DMS79 (cell line): ENCODE measurements around the gene OPRL1.
"Not testable (repeated sequence)": the region's sequence is repeated elsewhere in the genome, so short reads cannot be mapped to it uniquely, and the experiment has no call there.

Experiments used
- DNase-seq: peaks from one replicate; lab custom pipeline; 2025; lab: John Stamatoyannopoulos, UW

OPRL1 gene

DNA sequence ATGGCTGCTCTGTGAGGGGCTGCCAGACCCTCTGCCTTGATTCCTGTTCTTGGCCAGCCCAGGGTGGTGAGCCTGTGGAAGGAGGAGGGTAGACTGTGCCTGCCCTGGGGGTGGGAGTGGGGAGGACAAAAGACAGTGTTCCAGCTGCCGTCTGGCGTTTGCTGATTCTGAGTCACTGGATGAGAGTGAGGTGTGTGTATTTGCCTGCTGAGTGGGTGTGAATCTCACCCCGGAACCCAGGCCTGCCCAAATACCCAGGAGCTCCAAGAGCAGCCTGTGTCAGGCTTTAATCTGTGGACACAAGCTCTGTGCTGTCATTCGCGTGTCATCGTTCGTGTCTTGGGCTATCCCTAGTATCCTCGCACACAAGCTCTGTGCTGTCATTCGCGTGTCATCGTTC is 6.9 kb downstream of the OPRL1 start:
- DNase-seq, result no peak

DNA sequence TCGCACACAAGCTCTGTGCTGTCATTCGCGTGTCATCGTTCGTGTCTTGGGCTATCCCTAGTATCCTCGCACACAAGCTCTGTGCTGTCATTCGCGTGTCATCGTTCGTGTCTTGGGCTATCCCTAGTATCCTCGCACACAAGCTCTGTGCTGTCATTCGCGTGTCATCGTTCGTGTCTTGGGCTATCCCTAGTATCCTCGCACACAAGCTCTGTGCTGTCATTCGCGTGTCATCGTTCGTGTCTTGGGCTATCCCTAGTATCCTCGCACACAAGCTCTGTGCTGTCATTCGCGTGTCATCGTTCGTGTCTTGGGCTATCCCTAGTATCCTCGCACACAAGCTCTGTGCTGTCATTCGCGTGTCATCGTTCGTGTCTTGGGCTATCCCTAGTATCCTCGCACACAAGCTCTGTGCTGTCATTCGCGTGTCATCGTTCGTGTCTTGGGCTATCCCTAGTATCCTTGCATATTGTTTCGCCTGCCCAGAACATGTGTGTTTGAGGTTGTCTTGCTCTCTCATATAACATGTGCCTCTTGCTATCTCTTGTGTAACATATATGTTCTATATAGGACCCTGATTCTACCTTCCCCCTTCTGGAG is 7.4 kb downstream of the OPRL1 start:
- not testable (repeated sequence) for DNase-seq

DNA sequence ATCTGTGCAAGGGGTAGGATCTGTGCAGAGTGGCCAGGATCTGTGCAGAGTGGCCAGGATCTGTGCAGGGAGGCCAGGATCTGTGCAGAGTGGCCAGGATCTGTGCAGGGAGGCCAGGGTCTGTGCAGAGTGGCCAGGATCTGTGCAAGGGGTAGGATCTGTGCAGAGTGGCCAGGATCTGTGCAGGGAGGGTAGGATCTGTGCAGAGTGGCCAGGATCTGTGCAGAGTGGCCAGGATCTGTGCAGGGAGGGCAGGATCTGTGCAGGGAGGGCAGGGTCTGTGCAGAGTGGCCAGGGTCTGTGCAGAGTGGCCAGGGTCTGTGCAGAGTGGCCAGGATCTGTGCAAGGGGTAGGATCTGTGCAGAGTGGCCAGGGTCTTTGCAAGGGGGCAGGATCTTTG is 8.7 kb downstream of the OPRL1 start:
- DNase-seq, result not testable (repeated sequence)

DNA sequence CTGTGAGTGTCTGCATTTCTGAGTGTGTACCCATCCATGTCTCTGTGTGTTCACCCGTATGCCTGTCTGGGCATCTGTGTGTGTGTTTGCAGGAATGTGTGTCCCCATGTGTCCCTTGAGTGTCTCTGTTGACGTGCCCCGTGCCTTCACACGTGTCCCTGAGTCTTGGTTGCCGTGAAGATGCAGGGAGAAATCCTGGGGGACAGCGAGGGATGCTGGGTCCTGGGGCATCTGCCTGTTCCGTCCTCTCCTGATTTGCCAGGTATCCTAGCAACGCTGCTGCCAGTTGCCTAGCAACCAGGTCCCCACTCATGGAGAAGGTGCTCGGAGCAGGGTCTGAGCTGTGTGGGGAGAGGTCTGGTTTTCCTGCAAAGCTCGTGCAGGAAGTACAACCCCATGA is 10.3 kb downstream of the OPRL1 start:
- DNase-seq, result peak; percentile 33

DNA sequence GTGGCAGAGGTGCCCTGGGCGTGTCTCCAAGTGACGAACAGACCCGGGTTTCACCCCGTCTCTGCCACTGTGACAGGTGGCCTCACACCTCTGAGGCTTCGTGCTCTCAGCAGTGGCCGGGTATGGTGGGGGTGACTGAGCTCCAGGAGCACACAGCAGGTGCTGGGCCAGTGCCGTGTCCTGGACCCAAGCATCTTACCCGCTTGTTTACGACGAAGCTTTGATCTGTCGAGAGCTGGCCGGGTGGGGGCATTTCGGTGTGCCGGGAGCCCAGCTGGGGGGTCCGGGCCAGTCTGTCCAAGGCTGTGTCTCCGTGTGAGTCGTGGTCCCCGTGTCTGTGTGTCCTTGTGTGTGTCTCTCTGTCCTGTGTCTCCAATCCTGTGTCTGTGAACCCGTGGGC is 11.5 kb downstream of the OPRL1 start:
- DNase-seq, result no peak

DNA sequence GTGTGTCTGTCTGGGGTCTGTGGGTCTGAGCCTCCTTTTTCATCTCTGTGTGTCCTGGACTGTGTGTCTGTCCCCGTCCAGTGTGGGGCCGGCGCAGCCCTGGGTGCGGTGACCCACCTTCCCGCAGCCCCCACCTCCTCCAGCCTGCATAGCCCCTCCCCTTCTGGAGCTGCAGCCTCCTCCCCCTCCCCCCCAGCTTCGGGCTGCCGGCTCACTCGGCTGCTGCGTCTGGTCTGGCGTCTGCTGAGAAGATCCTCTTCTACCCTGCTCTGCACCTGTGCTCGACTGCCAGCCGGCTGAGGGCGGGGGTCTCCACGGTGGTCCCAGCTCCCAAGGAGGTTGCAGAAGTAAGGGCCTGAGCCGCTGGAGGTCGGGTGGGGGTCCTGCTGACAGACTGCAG is 11.9 kb downstream of the OPRL1 start:
- no peak for DNase-seq

DNA sequence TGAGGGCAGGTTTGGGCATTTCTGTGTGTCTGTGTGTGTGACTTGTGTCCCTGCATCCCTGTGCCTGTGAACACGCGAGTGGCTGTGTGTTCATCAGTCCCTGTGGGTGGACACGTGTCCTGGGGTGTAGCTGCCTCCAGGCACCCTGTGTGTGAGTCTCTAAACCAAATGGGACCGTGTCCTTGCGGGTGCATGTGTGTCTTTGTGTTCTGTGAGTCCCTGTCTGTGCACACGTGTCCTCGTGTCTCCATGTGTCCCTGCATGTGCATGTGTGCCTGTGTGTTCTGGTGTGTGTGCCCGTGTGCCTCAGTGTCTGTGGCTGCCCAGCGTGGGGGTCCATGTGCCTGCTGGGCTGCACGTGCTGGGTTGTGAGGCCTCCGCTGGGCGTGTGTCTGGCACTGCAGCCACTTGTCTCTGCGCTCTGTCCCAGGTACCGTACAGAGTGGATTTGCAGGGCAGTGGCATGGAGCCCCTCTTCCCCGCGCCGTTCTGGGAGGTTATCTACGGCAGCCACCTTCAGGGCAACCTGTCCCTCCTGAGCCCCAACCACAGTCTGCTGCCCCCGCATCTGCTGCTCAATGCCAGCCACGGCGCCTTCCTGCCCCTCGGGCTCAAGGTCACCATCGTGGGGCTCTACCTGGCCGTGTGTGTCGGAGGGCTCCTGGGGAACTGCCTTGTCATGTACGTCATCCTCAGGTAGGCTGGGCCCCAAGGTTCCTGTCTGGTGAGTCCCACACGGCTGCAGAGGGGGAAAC is 12.6 kb downstream of the OPRL1 start:
- DNase-seq, result no peak

DNA sequence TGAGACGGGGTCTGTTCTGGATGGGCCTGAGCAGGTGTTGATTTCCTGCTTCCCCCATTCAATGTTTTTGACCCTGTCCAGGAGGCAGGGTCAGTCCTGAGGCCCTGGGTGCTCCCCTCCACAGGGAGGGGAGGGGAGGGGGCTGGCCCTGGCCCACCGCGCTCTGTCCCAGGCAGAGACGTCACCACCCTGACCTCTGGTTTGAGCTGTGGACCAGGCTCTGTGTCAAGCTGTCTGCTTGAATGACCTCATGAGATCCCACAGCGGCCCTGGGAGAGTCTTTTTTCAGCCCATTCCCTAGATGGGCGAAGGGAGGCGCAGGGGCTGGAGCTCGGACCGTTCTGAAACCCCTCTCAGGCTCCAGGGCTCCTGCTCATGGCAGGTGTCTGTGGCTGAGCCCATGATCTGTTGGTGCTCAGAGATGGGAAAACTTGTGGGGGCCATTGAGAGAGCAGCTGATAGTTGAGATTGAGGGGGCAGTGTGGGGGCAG is 13.2 kb downstream of the OPRL1 start:
- no peak for DNase-seq

DNA sequence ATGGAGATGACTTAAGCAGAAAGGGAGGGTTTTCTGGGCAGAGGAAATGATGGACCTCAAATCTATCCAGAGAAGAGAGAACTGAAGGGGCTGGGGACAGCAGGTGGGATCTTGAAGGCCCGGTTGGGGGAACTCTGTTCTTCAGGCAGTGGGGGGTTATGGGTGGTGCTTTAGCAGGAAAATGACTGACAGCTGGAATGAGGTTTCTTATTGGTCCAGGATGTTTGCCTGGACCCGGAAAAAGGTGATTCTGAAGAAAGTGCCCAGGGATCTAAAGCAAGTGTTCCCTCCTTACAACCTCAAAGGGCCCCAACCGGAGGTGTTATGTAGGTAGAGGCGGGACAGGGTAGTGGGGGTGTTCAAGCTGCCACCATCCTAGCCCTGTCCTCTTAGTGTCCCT is 15.6 kb downstream of the OPRL1 start:
- no peak for DNase-seq

DNA sequence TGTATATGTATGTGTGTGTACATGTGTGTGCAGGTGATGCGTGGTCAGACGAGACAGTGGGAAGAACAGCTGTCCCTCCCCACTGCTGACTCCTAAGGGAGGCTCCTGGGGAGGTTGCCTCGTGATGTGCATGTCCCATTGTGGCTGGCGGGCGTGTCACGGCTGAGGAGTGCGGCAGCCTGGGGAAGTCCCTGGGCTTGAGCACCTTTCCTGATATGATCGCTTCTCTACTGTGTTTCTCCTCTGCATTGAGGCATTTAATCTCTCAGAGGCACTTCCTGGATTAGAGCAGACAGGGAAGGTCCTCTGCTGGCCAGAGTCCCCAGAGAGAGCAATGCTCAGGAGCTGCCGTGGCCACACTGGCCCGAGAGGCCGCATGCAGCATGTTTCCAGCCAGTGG is 16.0 kb downstream of the OPRL1 start:
- no peak for DNase-seq

DNA sequence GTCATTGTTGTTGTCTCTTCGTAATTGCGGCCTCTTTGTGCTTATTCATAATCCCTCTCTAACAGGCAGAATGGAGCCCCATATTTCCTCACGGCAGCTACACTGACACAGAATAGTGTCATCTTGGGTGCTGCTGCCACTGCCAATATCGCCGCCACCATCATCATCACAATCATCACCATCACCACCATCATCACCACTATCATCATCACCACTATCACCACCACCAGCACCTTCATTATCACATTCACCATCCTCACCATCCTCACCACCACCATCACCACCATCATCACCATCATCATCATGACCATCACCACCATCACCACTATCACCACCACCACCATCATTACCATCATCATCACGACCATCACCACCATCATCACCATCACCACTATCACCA is 16.7 kb downstream of the OPRL1 start:
- DNase-seq, result no peak

DNA sequence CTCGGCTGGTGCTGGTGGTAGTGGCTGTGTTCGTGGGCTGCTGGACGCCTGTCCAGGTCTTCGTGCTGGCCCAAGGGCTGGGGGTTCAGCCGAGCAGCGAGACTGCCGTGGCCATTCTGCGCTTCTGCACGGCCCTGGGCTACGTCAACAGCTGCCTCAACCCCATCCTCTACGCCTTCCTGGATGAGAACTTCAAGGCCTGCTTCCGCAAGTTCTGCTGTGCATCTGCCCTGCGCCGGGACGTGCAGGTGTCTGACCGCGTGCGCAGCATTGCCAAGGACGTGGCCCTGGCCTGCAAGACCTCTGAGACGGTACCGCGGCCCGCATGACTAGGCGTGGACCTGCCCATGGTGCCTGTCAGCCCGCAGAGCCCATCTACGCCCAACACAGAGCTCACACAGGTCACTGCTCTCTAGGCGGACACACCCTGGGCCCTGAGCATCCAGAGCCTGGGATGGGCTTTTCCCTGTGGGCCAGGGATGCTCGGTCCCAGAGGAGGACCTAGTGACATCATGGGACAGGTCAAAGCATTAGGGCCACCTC is 18.7 kb downstream of the OPRL1 start:
- no peak for DNase-seq

DNA sequence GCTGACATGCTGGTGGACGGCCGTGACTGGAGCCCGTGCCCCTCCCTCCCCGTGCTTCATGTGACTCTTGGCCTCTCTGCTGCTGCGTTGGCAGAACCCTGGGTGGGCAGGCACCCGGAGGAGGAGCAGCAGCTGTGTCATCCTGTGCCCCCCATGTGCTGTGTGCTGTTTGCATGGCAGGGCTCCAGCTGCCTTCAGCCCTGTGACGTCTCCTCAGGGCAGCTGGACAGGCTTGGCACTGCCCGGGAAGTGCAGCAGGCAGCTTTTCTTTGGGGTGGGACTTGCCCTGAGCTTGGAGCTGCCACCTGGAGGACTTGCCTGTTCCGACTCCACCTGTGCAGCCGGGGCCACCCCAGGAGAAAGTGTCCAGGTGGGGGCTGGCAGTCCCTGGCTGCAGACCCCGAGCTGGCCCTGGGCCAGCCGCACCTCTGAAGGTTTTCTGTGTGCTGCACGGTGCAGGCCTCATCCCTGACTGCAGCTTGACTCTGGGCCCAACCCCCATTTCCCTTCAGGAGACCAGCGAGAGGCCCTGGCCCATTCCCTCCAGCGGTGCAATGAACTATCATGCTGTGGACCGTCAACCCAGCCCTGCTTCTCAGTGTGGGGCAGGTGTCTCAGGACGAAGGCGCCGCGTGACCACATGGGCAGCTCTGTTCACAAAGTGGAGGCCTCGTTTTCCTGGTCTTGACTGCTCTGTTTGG is 19.4 kb downstream of the OPRL1 start:
- DNase-seq, result no peak

DNA sequence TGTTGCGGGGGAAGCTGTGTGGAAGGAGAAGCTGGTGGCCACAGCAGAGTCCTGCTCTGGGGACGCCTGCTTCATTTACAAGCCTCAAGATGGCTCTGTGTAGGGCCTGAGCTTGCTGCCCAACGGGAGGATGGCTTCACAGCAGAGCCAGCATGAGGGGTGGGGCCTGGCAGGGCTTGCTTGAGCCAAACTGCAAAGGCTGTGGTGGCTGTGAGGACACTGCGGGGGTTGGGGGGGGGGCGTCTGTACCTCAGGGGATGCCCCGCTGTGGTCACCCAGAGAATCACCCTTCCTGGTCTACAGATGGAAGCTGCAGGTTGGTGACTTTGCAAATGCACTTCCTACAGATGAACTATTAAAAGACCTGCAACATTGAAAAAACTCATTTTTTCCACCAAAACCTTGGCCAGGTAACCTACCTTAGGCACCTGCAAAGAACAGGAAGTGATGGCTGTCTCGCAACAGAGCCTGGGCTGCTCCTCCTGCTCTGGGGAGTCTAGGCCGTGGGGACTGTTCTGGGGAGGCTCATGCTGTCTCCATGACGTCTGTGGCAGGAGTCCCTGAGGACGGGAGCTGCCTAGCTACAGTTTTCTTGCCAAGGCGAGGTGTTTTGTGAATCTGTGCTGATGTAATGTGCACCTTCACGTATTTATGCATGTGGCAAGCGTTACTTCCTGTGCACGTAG is 20.1 kb downstream of the OPRL1 start:
- DNase-seq, result no peak

DNA sequence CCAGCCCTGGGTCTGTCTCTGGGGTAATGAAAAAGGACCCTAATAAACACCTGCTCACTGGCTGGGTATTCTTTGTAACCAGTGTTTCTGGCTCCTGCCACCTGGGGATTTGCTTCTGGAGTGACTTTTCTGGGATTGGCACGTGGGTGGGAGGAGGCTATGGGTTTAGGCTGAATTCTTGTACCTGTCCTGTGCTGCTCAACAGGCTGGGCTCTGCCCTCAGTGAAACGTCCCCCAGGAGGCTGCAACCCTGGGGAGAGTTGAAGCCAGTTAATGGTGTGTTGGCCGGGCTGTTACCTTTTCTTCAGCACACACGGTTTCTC is 20.6 kb downstream of the OPRL1 start:
- DNase-seq, result no peak

DNA sequence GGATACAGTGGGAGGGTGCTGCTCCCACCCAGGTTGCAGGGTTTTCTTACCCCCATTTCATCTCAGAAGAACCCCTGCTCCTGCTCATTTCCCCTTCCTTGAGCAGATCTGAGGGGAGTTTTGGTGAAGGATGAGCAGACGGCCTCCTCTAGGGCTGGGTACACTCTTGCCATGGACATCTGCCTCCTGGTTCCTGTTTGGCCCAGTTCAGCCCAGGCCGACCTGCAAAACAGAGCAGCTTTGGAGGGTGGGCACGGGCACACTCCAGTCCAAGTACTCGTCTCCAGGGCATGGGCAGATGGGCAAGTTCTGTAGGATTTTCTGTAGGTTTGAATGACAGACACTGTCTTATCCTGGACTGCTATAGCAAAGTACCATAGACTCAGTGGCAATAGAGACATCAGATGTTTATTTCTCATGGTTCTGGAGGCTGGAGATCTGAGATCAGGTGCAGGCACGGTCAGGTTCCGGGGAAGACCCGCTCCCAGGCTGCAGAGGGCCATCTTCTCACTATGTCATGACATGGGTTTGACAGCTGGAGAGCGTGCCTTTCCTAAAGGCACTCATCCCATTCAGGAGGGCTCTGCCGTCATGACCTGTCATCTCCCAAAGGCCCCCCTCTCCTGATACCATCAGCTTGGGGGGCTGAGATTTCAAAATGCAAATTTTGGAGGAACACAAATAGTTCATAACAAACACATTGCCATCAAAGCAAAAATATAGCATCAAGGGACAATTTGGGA is 21.2 kb downstream of the OPRL1 start:
- DNase-seq, result no peak

DNA sequence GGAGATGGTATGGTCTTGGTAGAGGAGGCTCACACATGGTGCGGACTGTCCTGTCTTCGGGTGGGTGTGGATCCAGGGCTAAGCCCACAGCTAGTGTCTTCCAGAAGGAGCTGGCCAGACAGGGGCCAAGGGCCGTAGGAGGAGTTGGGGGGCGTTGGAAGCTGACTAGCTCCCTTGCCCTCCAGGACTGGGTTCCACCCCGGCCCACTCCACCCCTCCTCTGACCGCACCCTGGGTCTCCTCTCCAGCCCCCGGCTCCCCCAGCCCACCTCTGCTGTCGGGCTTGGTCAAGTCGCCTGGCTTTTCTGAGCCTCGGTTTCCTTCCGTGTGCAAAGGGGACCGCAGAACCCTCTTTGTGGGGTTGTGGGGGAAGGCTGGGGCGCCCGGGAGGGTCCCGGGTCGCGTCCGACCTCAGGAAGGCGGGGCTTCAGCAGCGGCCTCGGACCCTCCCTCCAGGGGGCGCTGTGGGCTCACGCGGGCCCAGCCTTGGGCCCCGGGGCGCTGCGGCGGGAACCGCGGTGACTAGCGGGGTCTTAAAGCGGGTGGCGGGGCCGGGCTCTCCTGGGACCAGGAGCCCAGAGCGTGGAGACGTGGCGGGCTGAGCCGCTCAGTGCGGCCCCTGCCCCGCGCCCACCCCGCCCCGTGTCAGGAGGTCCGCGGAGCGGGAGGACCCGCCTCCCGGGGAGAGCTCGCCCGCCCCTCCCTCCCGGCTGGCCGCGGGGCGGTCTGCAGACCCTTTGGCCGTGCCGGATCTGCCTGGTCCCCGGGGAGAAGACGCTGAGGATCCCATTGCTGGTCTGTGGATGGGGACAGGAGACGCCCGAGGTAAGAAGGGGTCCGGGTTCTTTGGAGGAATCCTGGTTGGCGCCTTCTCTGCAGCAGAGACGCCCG is 22.1 kb downstream of the OPRL1 start:
- peak; percentile 65 for DNase-seq

DNA sequence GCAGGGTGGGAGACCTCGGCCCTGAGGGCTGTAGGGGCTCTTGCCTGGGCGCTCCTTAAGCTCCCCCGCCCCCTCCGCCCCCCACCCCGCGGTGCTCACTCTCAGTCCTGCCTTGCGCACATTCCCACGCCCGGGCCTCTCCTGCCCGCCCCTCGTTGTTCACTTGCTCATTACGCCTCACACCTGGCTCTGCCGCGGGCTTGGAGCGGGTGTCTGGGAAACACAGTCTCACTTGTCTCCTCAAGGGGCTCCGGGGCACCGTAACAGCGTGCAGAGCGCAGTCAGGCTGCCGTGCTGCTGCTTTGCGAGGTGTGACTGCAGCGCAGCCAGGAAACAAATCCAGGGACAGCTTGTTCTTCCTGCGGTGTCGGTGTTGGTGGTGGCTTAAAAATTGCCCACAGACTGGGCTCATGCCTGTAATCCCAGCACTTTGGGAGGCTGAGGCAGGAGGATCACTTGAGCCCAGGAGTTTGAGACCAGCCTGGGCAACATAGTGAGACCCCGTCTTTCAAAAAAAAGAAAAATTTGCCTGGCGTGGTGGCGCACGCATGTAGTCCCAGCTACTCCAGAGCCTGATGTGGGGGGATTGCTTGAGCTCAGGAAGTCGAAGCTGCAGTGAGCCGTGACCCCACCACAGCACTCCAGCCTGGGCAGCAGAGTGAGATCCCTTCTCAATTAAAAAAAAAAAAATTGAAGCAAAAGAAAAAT is 22.9 kb downstream of the OPRL1 start:
- DNase-seq, result peak; percentile 81

DNA sequence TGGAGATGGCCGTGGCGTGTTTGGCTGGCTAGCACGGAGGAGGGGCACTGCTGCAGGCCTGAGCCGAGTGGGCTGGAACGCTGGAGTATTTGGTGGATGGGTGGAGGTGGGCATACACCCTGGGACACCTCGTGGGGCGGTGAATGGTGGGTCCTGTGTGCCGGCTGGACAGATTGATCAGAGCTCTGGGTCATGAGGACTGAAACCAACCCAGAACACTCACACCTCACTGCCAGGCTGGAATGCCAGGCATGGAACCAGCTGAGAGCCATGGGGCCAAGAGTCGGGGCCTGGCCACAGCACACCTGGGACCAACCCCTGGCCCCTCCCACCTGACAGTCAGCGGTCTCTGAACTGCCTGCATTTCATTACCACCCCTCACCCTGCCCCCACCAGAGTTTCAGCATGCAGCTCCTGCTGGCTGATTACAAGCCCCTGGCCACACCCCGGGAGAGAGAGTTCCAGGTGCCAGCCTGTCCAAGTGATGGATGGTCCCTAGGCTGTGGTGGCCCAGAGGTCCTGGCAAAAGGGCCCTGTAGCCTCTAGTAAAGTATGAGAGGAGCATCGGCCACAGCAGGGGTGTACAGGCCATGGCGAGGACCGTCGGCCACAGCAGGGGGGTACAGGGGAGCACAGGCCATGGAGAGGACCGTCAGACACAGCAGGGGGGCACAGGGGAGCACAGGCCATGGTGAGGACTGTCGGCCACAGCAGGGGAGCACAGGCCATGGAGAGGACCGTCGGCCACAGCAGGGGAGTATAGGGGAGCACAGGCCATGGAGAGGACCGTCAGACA is 24.2 kb downstream of the OPRL1 start:
- no peak for DNase-seq
